Ramos (cell line): Measurements from ENCODE around the gene CDKN1A.
"Not testable (repeated sequence)": the region's sequence is repeated elsewhere in the genome, so short reads cannot be mapped to it uniquely, and the experiment has no call there.

Source experiments
- in situ Hi-C: fragments of 300-500 bp; cut with MboI; formaldehyde crosslinking; loops from one replicate; pipeline ENCODE4 v1.14.3; 2022; ENCODE audit warnings: low sequenced_read_pairs; ENCODE audit not compliant: unreplicated experiment

Gene CDKN1A

GRCh38 chr6:36654469-36654868 lies 24.0 kb upstream of the CDKN1A start:
- in situ Hi-C loops, result not testable (repeated sequence)

- in situ Hi-C loops, result no loop called here
Measured at GRCh38 chr6:36655085-36655724, 23.3 kb upstream of the CDKN1A start.

GRCh38 chr6:36656441-36656840 lies 22.1 kb upstream of the CDKN1A start:
- in situ Hi-C loops, result no loop called here

GRCh38 chr6:36657271-36657670 lies 21.2 kb upstream of the CDKN1A start:
- in situ Hi-C loops, result no loop called here

GRCh38 chr6:36657942-36658544 lies 20.5 kb upstream of the CDKN1A start:
- in situ Hi-C loops, result no loop called here

GRCh38 chr6:36659271-36659670 lies 19.2 kb upstream of the CDKN1A start:
- in situ Hi-C loops, result no loop called here

GRCh38 chr6:36660771-36661471 lies 17.6 kb upstream of the CDKN1A start:
- in situ Hi-C loops, result no loop called here

GRCh38 chr6:36662380-36662779 lies 16.1 kb upstream of the CDKN1A start:
- in situ Hi-C loops, result no loop called here

GRCh38 chr6:36662827-36663256 lies 15.7 kb upstream of the CDKN1A start:
- in situ Hi-C loops, result no loop called here

- in situ Hi-C loops, result no loop called here
Measured at GRCh38 chr6:36663504-36664446, 14.7 kb upstream of the CDKN1A start.

GRCh38 chr6:36665180-36665579 lies 13.3 kb upstream of the CDKN1A start:
- in situ Hi-C loops, result no loop called here

- in situ Hi-C loops, result no loop called here
Measured at GRCh38 chr6:36666287-36666686, 12.2 kb upstream of the CDKN1A start.

GRCh38 chr6:36666826-36667591 lies 11.5 kb upstream of the CDKN1A start:
- in situ Hi-C loops, result no loop called here

GRCh38 chr6:36668591-36668990 lies 9.9 kb upstream of the CDKN1A start:
- in situ Hi-C loops, result no loop called here

GRCh38 chr6:36669002-36669401 lies 9.5 kb upstream of the CDKN1A start:
- in situ Hi-C loops, result no loop called here

GRCh38 chr6:36670271-36670670 lies 8.2 kb upstream of the CDKN1A start:
- in situ Hi-C loops, result loop anchor here (10.0 kb wide), 1 partner anchor 45 kb away; no protein-coding TSS in a partner anchor

- in situ Hi-C loops, result loop anchor here (10.0 kb wide), 1 partner anchor 47 kb away; no protein-coding TSS in a partner anchor
Measured at GRCh38 chr6:36671687-36672375, 6.7 kb upstream of the CDKN1A start.

- in situ Hi-C loops, result loop anchor here (10.0 kb wide), 1 partner anchor 49 kb away; no protein-coding TSS in a partner anchor
Measured at GRCh38 chr6:36673882-36674281, 4.6 kb upstream of the CDKN1A start.

- in situ Hi-C loops, result loop anchor here (10.0 kb wide), 1 partner anchor 50 kb away; no protein-coding TSS in a partner anchor
Measured at GRCh38 chr6:36674942-36675341, 3.6 kb upstream of the CDKN1A start.
